Ovary (tissue), 9 donors: ENCODE data around the gene LILRA6. TPM values are rescaled to one million over a fixed set of nuclear protein-coding genes. Genes with fewer than 3 reads are reported as not detected.
"Not testable (repeated sequence)": the region's sequence is repeated elsewhere in the genome, so short reads cannot be mapped to it uniquely, and the experiment has no call there.

Source experiments
- DNase-seq, 5 donors: peaks; one replicate each; pipeline ENCODE4 v3.0.0-alpha.2; 2019 to 2020
- H3K27ac ChIP-seq, 2 donors: fragments of 200-600 bp; one replicate each; pipeline versions ENCODE4 v1.5.1 to v1.8.0; 2019 to 2022
- H3K27me3 ChIP-seq: fragments of 200-600 bp; one replicate; pipeline ENCODE4 v1.8.0; 2022
- H3K36me3 ChIP-seq: fragments of 200-600 bp; sonication (generic); one replicate; pipeline ENCODE4 v1.5.1; 2019
- H3K4me1 ChIP-seq: one replicate; pipeline ENCODE4 v1.8.1; 2013; ENCODE audit warnings: mild to moderate bottlenecking, moderate library complexity; ENCODE audit not compliant: insufficient read depth
- H3K4me3 ChIP-seq: fragments of 200-600 bp; sonication (generic); one replicate; pipeline ENCODE4 v1.5.1; 2017
- H3K9me3 ChIP-seq, 2 donors: fragments of 200-600 bp in 1 of 2; sonication (generic) in 1 of 2; one replicate each; pipeline versions ENCODE4 v1.5.1 to v1.8.1; 2013 to 2019; ENCODE audit warnings: mild to moderate bottlenecking in 1 of 2, moderate library complexity in 1 of 2
- CTCF ChIP-seq, 3 donors: fragments of 450-650 bp in 2 of 3; fragments of 200-600 bp in 1 of 3; IDR thresholded peaks; one replicate each; pipeline versions ENCODE4 v1.5.1 to v1.8.0; 2016 to 2022; ENCODE audit warnings: antibody characterized with exemption in 3 of 3, mild to moderate bottlenecking in 1 of 3
- EP300 ChIP-seq: sonication (generic); formaldehyde crosslinking; IDR thresholded peaks from one replicate; pipeline ENCODE4 v1.6.1; 2017; ENCODE audit warnings: antibody characterized with exemption
- POLR2A ChIP-seq: fragments of 450-650 bp; IDR thresholded peaks from one replicate; pipeline ENCODE4 v1.6.1; 2017; ENCODE audit warnings: antibody characterized with exemption, mild to moderate bottlenecking, moderate library complexity
- WGBS, 3 donors: extraction: QIAGEN DNeasy Blood & Tissue Kit in 1 of 3; methylation state at CpG; one replicate each; pipeline versions ENCODE4 v1.1.5 to v1.1.7; 2013 to 2017; 5-methylcytosine and 5-hydroxymethylcytosine counted together
- intact Hi-C, 4 donors: fragments of 100-400 bp; cut with DNase I; formaldehyde crosslinking; loops; one replicate each; pipeline versions ENCODE4 v1.11.0 to v1.15.1; 2022 to 2023
- polyA plus RNA-seq, 2 donors: library from polyadenylated mRNA; stranded (reverse); fragments of 200-250 nt in 1 of 2; fragments of 350-450 nt in 1 of 2; fragmentation: Illumina TruSeq in 1 of 2; extraction: RNeasy Lipid Tissue Mini Kit (QIAGEN cat#74804) in 1 of 2; gene quantifications; one replicate each; pipeline ENCODE4 v1.2.3, GENCODE V29; 2013 to 2014
- total RNA-seq, 7 donors: library from RNA; depleted of rRNA in 2 of 7; stranded (reverse); fragments of >200 nt in 2 of 7; fragmentation: NEBNext Ultra II Directional in 3 of 7; extraction: Animal tissue kit (Norgen Biotek cat#: 25700) in 3 of 7; gene quantifications; one replicate each; pipeline versions ENCODE4 v1.1.0 to v1.2.4, GENCODE V29; 2016 to 2023
- donor health status: DM: no; HTN: no; CAD: no; lungs with moderate emphysema.
- donor health status: DM: no; HTN: no; CAD: no.
- donor health status: Bipolar disorder and iron deficiency.
- donor health status: DM: yes; HTN: yes; CAD: no.
- donor health status: DM: no; HTN: no; CAD: no.
- donor health status: DM: yes; HTN: yes; CAD: no.

The LILRA6 gene
- total and polyA plus RNA-seq, 9 donors = 0.61 to 2.7 (median 1.2) TPM

DNA sequence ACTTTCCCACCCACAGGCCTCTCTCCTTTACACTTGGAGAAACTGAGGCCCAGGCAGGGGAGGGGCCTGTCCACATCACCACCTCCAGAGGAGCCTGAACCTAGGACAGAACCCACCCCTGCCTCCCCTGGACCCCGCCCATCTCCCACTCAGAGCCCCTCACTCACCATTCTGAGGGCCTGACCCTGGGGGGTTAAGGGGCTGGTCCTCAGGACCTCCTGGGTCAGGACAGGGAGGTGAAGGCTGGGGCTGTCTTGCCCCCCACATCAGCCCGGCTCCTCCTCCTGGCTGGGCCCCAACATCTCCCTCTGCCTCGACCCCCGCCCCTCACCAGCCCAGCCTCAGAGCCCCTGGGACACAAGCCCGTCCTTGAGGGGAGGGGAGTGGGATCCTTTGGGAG lies 22.9 kb downstream of the LILRA6 start:
- not testable (repeated sequence) for H3K9me3 ChIP-seq, H3K27me3 ChIP-seq, DNase-seq, H3K27ac ChIP-seq, H3K4me1 ChIP-seq, H3K36me3 ChIP-seq, H3K4me3 ChIP-seq
- intact Hi-C loops = loop anchor here in 1 of 4 donors (2.0 kb wide), 1 partner anchor 19 kb away; no protein-coding TSS in a partner anchor
- 23 to 51% (median 41%) methylated on average over 3 to 5 of the region's 5 CpGs for WGBS, 3 donors

DNA sequence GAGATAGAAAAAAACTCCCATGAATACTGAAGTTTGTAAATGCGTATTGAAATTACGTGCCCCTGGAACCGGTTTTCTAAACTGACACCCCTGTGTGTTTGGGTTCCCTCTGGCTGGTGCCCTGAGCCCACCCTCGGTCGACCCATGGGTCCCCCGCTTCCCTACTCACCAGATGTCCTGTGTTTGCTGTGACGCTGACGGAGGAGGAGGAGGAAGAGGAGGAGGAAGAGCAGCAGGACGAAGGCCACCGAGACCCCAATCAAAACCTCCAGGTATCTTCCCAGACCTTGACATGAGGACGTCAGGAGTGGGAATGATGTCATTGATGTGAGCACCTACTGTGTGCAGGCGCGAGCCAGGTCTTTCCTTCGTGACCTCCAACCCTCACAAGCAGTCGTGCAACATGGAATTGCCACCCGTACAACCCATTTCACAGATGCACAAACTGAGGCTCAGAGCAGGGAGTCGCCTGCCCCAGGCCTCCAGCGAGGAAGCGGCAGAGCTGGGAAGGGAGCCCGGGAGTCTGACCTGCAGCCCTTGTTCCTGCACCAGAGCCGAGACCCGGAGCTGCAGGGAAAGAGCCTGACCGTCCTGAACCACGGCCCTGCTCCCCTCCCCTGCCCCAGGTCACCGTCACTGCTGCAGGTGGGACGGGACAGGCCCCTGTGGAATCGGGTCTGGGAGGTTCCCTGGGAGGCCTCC lies 23.5 kb downstream of the LILRA6 start:
- no peaks in the 10 kb centered on the region for H3K36me3 ChIP-seq
- no peak overlapping the region for H3K27ac ChIP-seq
- H3K4me1 ChIP-seq = no peaks in the 10 kb centered on the region
- no peaks in the 10 kb centered on the region for H3K27me3 ChIP-seq
- no peak overlapping the region for H3K4me3 ChIP-seq
- 67 to 81% (median 77%) methylated on average over 27 of the region's 27 CpGs for WGBS, 3 donors
- no peak for TF ChIP-seq CTCF (IDR thresholded peaks at IDR 0.05)
- no peaks in the 10 kb centered on the region for H3K9me3 ChIP-seq
- no peak for DNase-seq
- intact Hi-C loops = no loop called here

DNA sequence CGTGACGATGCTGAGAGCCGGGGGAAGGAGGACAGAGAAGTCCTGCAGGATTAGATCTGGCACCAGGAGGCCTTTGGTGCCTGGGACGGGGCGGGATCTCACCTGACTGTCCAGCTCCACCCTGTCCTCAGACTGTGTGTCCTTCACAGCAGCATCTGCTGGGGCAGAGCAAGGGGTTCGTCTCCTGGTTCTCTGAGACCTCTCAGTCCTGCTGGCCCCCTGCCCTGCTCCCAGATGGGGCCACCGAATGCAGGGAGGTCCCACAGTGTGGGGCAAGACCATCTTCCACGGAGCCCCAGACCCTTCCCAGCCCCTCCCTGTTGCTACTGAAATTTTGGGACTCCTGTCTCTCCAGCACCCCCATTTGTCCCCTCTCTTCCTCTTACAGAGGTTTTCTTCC lies 24.3 kb downstream of the LILRA6 start:
- Histone ChIP-seq H3K27ac (no peak overlapping the region), H3K4me3 (no peak overlapping the region), H3K27me3 (no peaks in the 10 kb centered on the region), H3K4me1 (no peaks in the 10 kb centered on the region), H3K9me3 (no peaks in the 10 kb centered on the region), H3K36me3 (no peaks in the 10 kb centered on the region)
- TF ChIP-seq EP300 (no peak), POLR2A (no peak), CTCF (IDR thresholded peaks at IDR 0.05) (no peak)
- no peak for DNase-seq
- intact Hi-C loops = no loop called here
- WGBS, 3 donors = 59 to 75% (median 60%) methylated on average over 8 of the region's 8 CpGs

DNA sequence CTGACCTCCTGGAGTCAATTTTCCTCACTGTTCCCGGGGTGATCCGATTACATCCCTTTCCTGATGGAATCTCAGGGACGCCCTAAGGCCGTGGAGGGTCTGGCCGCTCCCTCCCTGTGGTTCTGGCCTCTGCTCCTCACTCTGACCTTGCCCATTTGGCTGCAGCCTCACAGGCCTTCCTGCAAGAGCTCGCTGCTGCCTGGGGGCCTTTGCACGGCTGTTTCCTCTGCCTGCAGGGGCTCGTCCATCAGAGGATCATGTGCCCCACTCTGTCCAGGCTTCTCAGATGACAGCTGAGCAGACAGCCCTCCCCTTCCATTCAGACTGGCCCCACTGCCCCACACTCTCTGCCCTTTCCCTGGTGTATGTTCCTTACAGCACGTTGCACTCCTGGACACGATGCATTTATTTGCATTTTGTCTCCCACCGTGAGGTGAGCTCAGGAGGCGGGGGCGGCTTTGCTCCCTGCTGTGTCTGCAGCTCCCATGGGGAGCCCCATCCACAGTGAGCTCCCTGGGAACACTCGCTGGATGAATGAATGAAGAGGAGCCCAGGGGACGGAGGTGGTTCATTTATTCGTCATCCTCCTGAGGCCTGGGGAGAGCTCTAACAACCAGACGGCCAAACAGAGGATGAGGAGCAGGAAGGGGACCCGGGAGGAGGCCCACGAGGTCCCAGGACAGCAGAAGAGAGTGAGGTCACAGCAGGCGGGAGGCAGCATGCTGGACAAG lies 24.9 kb downstream of the LILRA6 start:
- 54 to 71% (median 55%) methylated on average over 16 to 18 of the region's 20 CpGs for WGBS, 3 donors
- not testable (repeated sequence) for H3K27ac ChIP-seq, DNase-seq

GRCh38 chr19:54216869-54217268 lies 25.7 kb downstream of the LILRA6 start:
- H3K4me1 ChIP-seq = no peaks in the 10 kb centered on the region
- no peak for DNase-seq
- no peaks in the 10 kb centered on the region for H3K9me3 ChIP-seq
- TF ChIP-seq EP300 (no peak), POLR2A (no peak), CTCF (IDR thresholded peaks at IDR 0.05) (no peak)
- no peak overlapping the region for H3K27ac ChIP-seq
- WGBS, 3 donors = 66 to 78% (median 71%) methylated on average over 9 of the region's 9 CpGs
- no peak overlapping the region for H3K4me3 ChIP-seq
- H3K36me3 ChIP-seq = no peaks in the 10 kb centered on the region
- no peaks in the 10 kb centered on the region for H3K27me3 ChIP-seq
- intact Hi-C loops = no loop called here

More for the DNA sequence above, 24.9 kb downstream of the LILRA6 start:
- H3K4me3 ChIP-seq, H3K9me3 ChIP-seq, H3K36me3 ChIP-seq, H3K4me1 ChIP-seq, intact Hi-C loops, H3K27me3 ChIP-seq: not testable (repeated sequence)

DNA sequence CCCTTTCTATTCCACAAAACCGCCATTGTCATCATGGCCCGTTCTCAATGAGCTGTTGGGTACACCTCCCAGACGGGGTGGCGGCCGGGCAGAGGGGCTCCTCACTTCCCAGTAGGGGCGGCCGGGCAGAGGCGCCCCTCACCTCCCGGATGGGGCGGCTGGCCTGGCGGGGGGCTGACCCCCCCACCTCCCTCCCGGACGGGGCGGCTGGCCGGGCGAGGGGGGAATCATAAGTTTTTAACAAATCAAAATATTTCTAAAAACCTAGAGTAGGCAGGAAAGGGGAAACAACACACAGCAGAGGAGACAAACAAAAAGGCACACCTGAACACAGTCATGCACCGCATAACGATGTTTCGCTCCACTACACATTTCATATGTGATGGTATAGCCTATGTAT lies 27.9 kb downstream of the LILRA6 start:
- H3K27me3 ChIP-seq, DNase-seq, H3K4me3 ChIP-seq, H3K27ac ChIP-seq, intact Hi-C loops, H3K9me3 ChIP-seq, H3K36me3 ChIP-seq, H3K4me1 ChIP-seq: not testable (repeated sequence)
- 95 to 98% (median 95%) methylated on average over 14 to 19 of the region's 19 CpGs for WGBS, 3 donors

GRCh38 chr19:54214217-54214616 lies 28.4 kb downstream of the LILRA6 start:
- intact Hi-C loops, H3K4me3 ChIP-seq, H3K36me3 ChIP-seq, H3K27me3 ChIP-seq, DNase-seq, H3K9me3 ChIP-seq, H3K27ac ChIP-seq: not testable (repeated sequence)
- WGBS, 3 donors = 54 to 70% (median 64%) methylated on average over 4 to 5 of the region's 5 CpGs
- peaks cover 10% of the 10 kb centered on the region for H3K4me1 ChIP-seq
